Effector memory CD4-positive, alpha-beta T cell (primary cell): ENCODE data around the gene NISCH.

Experiments used
- DNase-seq, 3 donors: peaks; one replicate each; pipeline ENCODE4 v3.0.0-alpha.2; 2020
- H3K27ac ChIP-seq: 2 replicates; pipeline ENCODE4 v1.7.0; 2013; ENCODE audit warnings: mild to moderate bottlenecking, low read length, moderate library complexity; ENCODE audit not compliant: insufficient read depth, poor library complexity, severe bottlenecking
- H3K27me3 ChIP-seq: replicated peaks from 2 replicates; pipeline ENCODE4 v1.7.0; 2013; ENCODE audit warnings: mild to moderate bottlenecking, low read length; ENCODE audit not compliant: insufficient read depth, control insufficient read depth, poor library complexity, severe bottlenecking
- H3K36me3 ChIP-seq: 2 replicates; pipeline ENCODE4 v1.7.0; 2013; ENCODE audit warnings: mild to moderate bottlenecking, low read length, moderate library complexity; ENCODE audit not compliant: control insufficient read depth, insufficient read depth
- H3K4me1 ChIP-seq: 2 replicates; pipeline ENCODE4 v1.7.0; 2013; ENCODE audit warnings: low read length, mild to moderate bottlenecking; ENCODE audit not compliant: control insufficient read depth, insufficient read depth, poor library complexity, severe bottlenecking
- H3K4me3 ChIP-seq: 2 replicates; pipeline ENCODE4 v1.7.0; 2013; ENCODE audit warnings: low read length, low read depth, mild to moderate bottlenecking; ENCODE audit not compliant: insufficient read depth, poor library complexity, severe bottlenecking
- H3K9me3 ChIP-seq: 2 replicates; pipeline ENCODE4 v1.7.0; 2013; ENCODE audit warnings: mild to moderate bottlenecking, low read length, moderate library complexity; ENCODE audit not compliant: control insufficient read depth

Gene NISCH

DNA sequence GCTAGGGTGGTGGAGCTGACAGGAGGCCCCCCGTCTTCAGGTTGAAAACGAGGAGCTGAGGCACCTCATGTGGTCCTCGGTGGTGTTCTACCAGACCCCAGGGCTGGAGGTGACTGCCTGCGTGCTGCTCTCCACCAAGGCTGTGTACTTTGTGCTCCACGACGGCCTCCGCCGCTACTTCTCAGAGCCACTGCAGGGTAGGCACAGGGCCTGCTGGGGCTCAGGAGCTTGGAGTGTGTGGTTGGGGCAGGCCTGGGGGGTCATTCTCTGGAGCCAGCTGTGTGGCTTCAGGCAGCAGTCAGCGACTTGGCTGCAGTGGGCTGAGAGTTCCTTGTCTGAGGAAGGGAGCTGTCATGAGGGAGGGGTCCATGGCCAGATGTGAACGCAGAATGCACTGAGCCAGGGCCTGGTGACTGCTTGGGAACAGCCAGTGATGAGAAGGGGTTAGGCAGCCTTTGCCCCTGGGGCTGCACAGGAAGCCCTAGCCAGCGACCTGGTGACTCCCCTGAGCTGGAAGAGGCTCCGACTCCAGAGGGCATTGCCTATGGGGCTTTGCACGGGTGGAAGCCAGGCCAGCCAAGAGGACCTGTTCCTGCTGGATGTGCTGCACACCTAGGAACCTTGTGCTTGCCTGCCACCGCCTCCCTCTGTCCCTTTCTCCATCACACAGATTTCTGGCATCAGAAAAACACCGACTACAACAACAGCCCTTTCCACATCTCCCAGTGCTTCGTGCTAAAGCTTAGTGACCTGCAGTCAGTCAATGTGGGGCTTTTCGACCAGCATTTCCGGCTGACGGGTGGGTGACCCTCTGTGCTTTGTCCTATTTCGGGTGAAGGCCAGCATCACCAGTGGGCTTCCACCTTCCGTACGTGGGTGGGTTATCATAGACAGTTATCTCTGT is 34.9 kb downstream of the NISCH start:
- no peak for DNase-seq
- H3K9me3 ChIP-seq, result no peaks in the 10 kb centered on the region
- H3K4me1 ChIP-seq, result no peaks in the 10 kb centered on the region
- no peak overlapping the region for H3K27ac ChIP-seq
- H3K4me3 ChIP-seq, result no peak overlapping the region
- H3K36me3 ChIP-seq, result peaks cover 69% of the 10 kb centered on the region
- H3K27me3 ChIP-seq, result no peaks in the 10 kb centered on the region

DNA sequence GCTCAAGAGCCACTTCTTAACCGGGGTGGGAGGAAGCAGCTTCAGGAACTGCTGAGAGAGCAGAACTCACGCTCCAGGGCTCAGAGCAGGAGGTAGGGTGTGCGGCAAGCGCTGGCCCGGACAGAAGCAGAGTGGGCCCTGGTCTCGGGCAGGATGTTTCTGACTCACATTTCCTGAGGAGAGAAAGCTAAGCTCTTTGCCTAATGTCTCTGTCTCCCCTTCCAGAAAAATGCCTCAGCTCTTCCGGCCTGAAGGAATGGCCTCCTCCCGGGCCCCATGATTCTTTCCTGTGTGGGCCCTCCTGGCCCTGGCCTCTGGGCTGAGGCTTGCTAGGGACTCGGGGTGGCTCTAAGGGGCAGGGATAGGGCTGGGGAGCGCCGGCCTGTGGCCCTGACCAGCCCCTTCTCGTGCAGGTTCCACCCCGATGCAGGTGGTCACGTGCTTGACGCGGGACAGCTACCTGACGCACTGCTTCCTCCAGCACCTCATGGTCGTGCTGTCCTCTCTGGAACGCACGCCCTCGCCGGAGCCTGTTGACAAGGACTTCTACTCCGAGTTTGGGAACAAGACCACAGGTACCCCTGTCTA is 35.6 kb downstream of the NISCH start:
- H3K4me1 ChIP-seq, result no peaks in the 10 kb centered on the region
- no peaks in the 10 kb centered on the region for H3K9me3 ChIP-seq
- no peak overlapping the region for H3K4me3 ChIP-seq
- H3K27ac ChIP-seq, result no peak overlapping the region
- no peaks in the 10 kb centered on the region for H3K27me3 ChIP-seq
- DNase-seq, result no peak
- peaks cover 67% of the 10 kb centered on the region for H3K36me3 ChIP-seq

DNA sequence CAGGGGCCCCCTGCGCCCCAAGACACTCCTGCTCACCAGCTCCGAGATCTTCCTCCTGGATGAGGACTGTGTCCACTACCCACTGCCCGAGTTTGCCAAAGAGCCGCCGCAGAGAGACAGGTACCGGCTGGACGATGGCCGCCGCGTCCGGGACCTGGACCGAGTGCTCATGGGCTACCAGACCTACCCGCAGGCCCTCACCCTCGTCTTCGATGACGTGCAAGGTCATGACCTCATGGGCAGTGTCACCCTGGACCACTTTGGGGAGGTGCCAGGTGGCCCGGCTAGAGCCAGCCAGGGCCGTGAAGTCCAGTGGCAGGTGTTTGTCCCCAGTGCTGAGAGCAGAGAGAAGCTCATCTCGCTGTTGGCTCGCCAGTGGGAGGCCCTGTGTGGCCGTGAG is 36.7 kb downstream of the NISCH start:
- H3K4me3 ChIP-seq, result no peak overlapping the region
- H3K27ac ChIP-seq, result no peak overlapping the region
- no peaks in the 10 kb centered on the region for H3K4me1 ChIP-seq
- peaks cover 59% of the 10 kb centered on the region for H3K36me3 ChIP-seq
- DNase-seq, result no peak
- no peaks in the 10 kb centered on the region for H3K27me3 ChIP-seq
- H3K9me3 ChIP-seq, result no peaks in the 10 kb centered on the region

GRCh38 chr3:52493232-52494017 is 38.0 kb downstream of the NISCH start:
- H3K4me3 ChIP-seq, result no peak overlapping the region
- H3K27ac ChIP-seq, result no peak overlapping the region
- peaks cover 47% of the 10 kb centered on the region for H3K36me3 ChIP-seq
- no peak for DNase-seq
- H3K4me1 ChIP-seq, result no peaks in the 10 kb centered on the region
- no peaks in the 10 kb centered on the region for H3K9me3 ChIP-seq
- H3K27me3 ChIP-seq, result no peaks in the 10 kb centered on the region

GRCh38 chr3:52494445-52494844 is 39.0 kb downstream of the NISCH start:
- no peak for DNase-seq
- Histone ChIP-seq H3K4me3 (no peak overlapping the region), H3K4me1 (no peaks in the 10 kb centered on the region), H3K9me3 (no peaks in the 10 kb centered on the region), H3K27me3 (no peaks in the 10 kb centered on the region), H3K27ac (no peak overlapping the region), H3K36me3 (peaks cover 38% of the 10 kb centered on the region)

DNA sequence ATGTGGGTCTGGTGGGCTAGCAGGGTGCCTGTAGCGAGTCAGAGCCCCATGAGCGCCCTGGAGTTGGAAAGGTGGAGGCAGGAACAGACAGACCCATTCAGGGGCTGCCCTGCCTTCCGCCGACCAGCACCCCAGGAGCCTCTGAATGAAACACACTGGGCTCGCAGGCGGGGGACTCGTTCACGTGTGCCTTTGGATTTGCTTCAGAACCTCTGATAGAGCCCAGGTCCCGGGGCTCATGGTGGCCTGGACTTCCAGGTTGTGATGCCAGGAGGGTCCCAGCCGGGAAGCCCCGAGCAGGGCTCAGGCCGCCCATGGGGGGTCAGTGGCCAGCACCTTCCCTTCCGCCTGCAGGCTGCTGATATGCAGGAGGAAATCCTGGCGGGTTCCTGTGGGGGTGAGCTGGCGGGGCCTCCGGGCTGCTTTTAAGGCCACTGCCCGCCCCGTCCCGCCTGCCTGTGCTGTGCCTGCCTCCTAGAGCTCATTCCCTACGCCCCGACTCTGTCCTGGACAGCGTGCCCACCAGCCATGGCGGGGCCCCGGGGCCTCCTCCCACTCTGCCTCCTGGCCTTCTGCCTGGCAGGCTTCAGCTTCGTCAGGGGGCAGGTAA is 39.6 kb downstream of the NISCH start, which contains the start of gene STAB1:
TSS of gene STAB1 (plus strand) at position 453 of the 610 bp plus-strand sequence. CDS start at position 529, 76 bp downstream.
- H3K4me3 ChIP-seq, result no peak within 1 kb of the TSS

GRCh38 chr3:52495777-52496602 is 40.6 kb downstream of the NISCH start:
- Histone ChIP-seq H3K27ac (no peak overlapping the region), H3K4me3 (no peak overlapping the region), H3K9me3 (no peaks in the 10 kb centered on the region), H3K27me3 (no peaks in the 10 kb centered on the region), H3K4me1 (no peaks in the 10 kb centered on the region), H3K36me3 (peaks cover 23% of the 10 kb centered on the region)
- DNase-seq, result no peak

More for the DNA sequence above, 39.6 kb downstream of the NISCH start, which contains the start of gene STAB1:
- peaks cover 33% of the 10 kb centered on the region for H3K36me3 ChIP-seq
- no peaks in the 10 kb centered on the region for H3K27me3 ChIP-seq
- no peaks in the 10 kb centered on the region for H3K9me3 ChIP-seq
- no peaks in the 10 kb centered on the region for H3K4me1 ChIP-seq
- H3K27ac ChIP-seq, result no peak within 1 kb of the TSS
- no peak for DNase-seq

- Histone ChIP-seq H3K4me1 (no peaks in the 10 kb centered on the region), H3K9me3 (no peaks in the 10 kb centered on the region), H3K36me3 (peaks cover 4% of the 10 kb centered on the region), H3K4me3 (no peak overlapping the region), H3K27me3 (no peaks in the 10 kb centered on the region), H3K27ac (no peak overlapping the region)
- no peak for DNase-seq
Measured at GRCh38 chr3:52498137-52499054, 43.0 kb downstream of the NISCH start.
